HG03196 (cell line): ENCODE results near the gene GSTCD.
"Not testable (repeated sequence)": the region's sequence is repeated elsewhere in the genome, so short reads cannot be mapped to it uniquely, and the experiment has no call there.

Source experiments
- ATAC-seq: cut with Tn5 transposase; IDR thresholded peaks from one replicate; pipeline ENCODE4 v1.9.1; 2021; ENCODE audit not compliant: unreplicated experiment

The GSTCD gene

GRCh38 chr4:105714071-105714521 lies 5.5 kb downstream of the GSTCD start:
- peak; percentile 70 for ATAC-seq

DNA sequence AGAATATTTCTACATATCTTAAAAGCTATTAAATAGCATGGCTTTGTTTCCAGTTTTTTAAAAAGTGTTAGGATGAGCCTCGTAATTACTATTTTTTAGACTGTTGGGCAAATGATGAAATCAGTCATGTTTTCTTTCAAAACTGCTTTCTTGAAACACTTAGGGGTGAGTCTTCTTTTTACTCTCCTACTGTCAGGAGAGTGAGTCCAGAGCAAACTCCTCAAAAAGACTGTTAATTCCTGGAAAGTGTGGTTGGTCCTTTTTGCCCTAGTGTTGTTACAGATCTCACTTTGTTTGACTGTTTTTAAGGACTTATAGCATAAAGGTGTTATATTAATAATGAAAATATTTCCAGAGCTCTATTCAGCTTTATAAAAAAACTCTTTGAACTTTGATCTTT lies 6.3 kb downstream of the GSTCD start:
- no peak for ATAC-seq

- ATAC-seq, result no peak
Measured at GRCh38 chr4:105715692-105716278, 7.2 kb downstream of the GSTCD start.

DNA sequence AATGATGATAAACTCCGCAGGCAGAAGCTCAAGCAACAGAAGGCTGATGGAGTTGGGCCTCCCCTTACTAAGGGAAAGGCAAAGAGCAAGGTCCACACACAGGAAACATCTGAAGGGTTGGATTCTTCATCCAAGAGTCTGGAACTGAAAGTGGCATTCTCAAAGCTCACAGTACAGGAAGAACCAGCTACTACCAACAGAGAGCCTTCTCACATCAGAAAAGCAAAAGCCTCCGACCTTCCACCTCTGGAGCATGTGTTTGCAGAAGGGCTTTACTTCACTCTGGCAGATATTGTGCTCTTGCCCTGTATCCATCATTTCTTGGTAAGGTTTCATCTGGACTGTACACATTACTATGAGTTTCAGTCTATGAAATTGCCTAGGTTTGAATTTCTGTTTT lies 10.6 kb downstream of the GSTCD start:
- ATAC-seq, result no peak

DNA sequence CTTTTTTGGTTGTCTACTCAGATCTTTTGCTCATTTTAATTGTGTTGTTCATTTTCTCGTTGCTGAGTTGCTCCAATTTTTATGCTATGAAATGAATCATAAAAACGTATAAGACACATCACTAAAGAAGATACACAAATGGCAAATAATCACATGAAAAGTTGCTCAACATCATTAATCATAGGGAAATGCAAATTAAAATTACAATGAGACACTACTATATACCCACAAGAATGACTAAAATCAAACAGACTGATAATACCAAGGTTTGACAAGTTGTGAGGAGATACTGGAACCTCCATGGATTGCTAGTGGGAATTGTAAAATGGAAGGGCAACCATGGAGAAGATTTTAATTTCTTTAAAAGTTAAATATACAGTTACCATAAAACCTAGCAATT lies 17.0 kb downstream of the GSTCD start:
- ATAC-seq, result no peak

- ATAC-seq, result not testable (repeated sequence)
Measured at GRCh38 chr4:105729895-105730294, 21.3 kb downstream of the GSTCD start.

DNA sequence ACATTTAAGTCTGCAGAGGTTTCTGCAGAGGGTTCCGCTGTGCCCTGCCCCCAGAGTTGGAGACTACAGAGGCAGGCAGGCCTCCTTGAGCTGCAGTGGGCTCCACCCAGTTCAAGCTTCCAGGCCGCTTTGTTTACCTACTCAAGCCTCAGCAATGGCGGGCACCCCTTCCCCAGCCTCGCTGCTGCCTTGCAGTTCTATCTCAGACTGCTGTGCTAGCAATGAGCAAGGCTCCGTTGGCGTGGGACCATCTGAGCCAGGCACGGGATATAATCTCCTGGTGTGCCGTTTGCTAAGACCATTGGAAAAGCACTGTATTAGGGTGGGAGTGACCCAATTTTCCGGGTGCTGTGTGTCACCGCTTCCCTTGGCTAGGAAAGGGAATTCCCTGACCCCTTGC lies 26.6 kb downstream of the GSTCD start:
- ATAC-seq, result not testable (repeated sequence)

GRCh38 chr4:105741548-105741947 lies 33.0 kb downstream of the GSTCD start:
- no peak for ATAC-seq

DNA sequence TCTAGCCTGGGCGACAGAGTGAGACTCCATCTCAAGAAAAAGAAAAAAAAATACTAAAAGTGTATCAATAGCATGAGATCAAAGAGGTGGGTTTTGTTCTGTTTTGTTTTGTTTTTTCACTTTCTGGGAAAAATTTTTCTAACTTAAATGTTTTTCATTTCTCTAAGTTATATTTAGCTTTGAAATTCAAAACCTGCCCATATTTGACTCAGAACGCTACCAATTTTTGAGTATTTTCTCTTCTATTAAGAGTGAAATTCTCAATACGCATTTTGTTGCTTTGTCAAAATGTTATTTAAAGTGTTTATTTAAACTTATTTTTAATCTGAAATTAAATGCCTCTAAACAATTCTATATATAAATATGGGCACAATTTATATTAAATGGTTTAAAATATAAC lies 39.6 kb downstream of the GSTCD start:
- ATAC-seq, result no peak

- ATAC-seq, result no peak
Measured at GRCh38 chr4:105751718-105752299, 43.2 kb downstream of the GSTCD start.

DNA sequence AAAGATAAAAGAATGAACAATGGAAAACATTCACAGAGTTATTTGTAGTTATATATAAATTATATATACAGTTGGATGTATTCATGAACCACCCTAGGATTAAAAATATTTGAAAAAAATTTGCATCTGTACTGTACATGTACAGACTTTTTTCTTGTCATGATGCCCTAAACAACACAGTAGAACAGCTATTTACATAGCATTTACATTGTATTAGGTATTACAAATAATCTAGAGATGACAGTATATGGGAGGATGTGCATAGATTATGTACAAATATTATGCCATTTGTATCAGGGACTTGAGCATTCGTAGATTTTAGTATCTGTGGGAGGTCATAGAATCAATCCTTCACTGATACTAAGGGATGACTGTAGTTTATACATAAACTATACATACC lies 44.8 kb downstream of the GSTCD start:
- no peak for ATAC-seq

- no peak for ATAC-seq
Measured at GRCh38 chr4:105755375-105755774, 46.8 kb downstream of the GSTCD start.

DNA sequence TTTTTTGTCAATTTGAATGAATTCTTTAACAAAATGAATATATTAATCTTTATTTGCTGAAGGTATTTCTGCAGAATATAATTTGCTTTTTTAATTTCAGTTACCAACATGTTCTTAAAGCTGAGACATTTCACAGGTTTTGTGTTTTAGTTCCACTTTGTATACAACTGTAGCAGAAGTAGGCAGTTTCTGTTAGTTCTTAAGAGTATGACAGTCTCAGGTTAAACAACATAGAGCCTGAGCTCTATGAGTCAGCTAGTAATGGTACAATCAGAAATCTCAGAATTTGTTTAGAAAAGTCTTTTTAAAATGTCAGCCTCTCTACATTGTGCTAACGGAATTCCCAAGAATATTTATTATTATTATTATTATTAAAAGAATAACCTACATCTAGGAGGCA lies 50.4 kb downstream of the GSTCD start:
- ATAC-seq, result no peak

GRCh38 chr4:105765690-105766407 lies 57.3 kb downstream of the GSTCD start:
- no peak for ATAC-seq

GRCh38 chr4:105767579-105767978 lies 59.0 kb downstream of the GSTCD start:
- ATAC-seq, result no peak

- not testable (repeated sequence) for ATAC-seq
Measured at GRCh38 chr4:105770524-105770923, 61.9 kb downstream of the GSTCD start.

DNA sequence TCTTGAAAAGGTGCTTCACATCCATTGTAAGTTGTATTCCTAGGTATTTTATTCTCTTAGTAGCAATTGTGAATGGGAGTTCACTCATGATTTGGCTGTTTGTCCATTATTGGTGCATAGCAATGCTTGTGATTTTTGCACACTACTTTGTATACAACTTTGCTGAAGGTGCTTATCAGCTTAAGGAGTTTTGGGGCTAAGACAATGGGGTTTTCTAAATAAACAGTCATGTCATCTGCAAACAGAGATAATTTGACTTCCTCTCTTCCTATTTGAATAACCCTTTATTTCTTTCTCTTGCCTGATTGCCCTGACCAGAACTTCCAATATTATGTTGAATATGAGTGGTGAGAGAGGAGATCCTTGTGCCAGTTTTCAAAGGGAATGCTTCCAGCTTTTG lies 63.5 kb downstream of the GSTCD start:
- not testable (repeated sequence) for ATAC-seq

GRCh38 chr4:105775760-105776415 lies 67.3 kb downstream of the GSTCD start:
- ATAC-seq, result not testable (repeated sequence)

DNA sequence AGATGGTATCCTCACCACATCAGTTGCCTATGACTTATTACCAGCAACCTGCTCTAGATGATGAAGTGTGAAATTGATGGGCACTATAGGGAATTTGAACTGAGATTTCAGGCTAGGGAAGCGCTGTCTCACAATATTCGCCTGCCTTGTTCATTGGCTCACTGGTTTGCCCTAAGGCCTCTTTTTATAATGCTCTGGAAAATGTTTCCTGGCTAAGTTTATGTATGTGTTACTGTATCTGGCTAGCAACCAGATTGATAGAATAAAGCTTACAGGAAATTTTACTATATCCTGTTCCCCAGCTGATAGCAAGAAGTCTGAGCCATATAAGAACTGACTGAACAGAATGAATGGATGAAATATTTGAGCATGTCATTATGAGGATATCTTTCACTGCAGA lies 71.6 kb downstream of the GSTCD start:
- ATAC-seq, result no peak

- ATAC-seq, result no peak
Measured at GRCh38 chr4:105784761-105785160, 76.2 kb downstream of the GSTCD start.

- ATAC-seq, result no peak
Measured at GRCh38 chr4:105785792-105786191, 77.2 kb downstream of the GSTCD start.

- no peak for ATAC-seq
Measured at GRCh38 chr4:105786748-105787147, 78.2 kb downstream of the GSTCD start.
